ENCODE measurements around the gene SPECC1L.
"Not testable (repeated sequence)": the region's sequence is repeated elsewhere in the genome, so short reads cannot be mapped to it uniquely, and the experiment has no call there.

SPECC1L gene

GRCh38 chr22:24266495-24266894, 4.1 kb upstream of the SPECC1L start:
- no CpG with 5 or more reads among the region's 6 CpGs for WGBS (ENCODE audit: extremely low coverage, insufficient coverage, insufficient read length)

GRCh38 chr22:24271386-24271854, 789 bp downstream of the SPECC1L start:
- H4K91ac ChIP-seq (ENCODE audit: low read depth, low read length): peak overlapping the region; percentile 91
- no peak overlapping the region for H2BK12ac ChIP-seq (ENCODE audit: low read length)
- peak overlapping the region; percentile 95 for H3K9ac ChIP-seq (ENCODE audit: low read length)
- H3K4me2 ChIP-seq (ENCODE audit: low read length): peak overlapping the region; percentile 55
- H3K79me2 ChIP-seq (ENCODE audit: control insufficient read depth, insufficient read depth, low read length, poor library complexity): peaks cover 20% of the 10 kb centered on the region
- peaks cover 12% of the 10 kb centered on the region for H3K79me1 ChIP-seq (ENCODE audit: low read length)
- no peaks in the 10 kb centered on the region for H3K27me3 ChIP-seq (ENCODE audit: insufficient read depth, low read length)
- peak overlapping the region; percentile 87 for H4K8ac ChIP-seq (ENCODE audit: low read depth, low read length)
- H3K27ac ChIP-seq (ENCODE audit: low read depth, low read length): peak overlapping the region; percentile 92
- peak overlapping the region; percentile 87 for H3K4ac ChIP-seq (ENCODE audit: low read depth, low read length)
- peak overlapping the region; percentile 88 for H2BK5ac ChIP-seq (ENCODE audit: low read depth, low read length, poor library complexity)
- H2AK5ac ChIP-seq (ENCODE audit: low read length): peak overlapping the region; percentile 79
- peak overlapping the region; percentile 92 for H4K12ac ChIP-seq (ENCODE audit: low read depth, low read length)
- peaks cover 0 to 2% of the 10 kb centered on the region in 2 experiments for H3K36me3 ChIP-seq (ENCODE audit: control insufficient read depth in 1 of 2, insufficient read depth in 2 of 2, low read length in 2 of 2)
- H3K14ac ChIP-seq (ENCODE audit: low read length): peak overlapping the region; percentile 95
- H3K18ac ChIP-seq (ENCODE audit: low read length): peak overlapping the region; percentile 71
- H3K9me3 ChIP-seq (ENCODE audit: insufficient read depth, low read depth, low read length): no peaks in the 10 kb centered on the region
- H3K4me1 ChIP-seq (ENCODE audit: control insufficient read depth in 1 of 2, insufficient read depth in 2 of 2, low read length in 2 of 2): peaks cover 2 to 3% of the 10 kb centered on the region in 2 experiments
- peak; percentile 52 to 84 for DNase-seq
- WGBS (ENCODE audit: extremely low coverage, insufficient coverage, insufficient read length): no CpG with 5 or more reads among the region's 25 CpGs
- H2BK120ac ChIP-seq (ENCODE audit: insufficient read depth, low read length, poor library complexity): peak overlapping the region; percentile 82
- H2AFZ ChIP-seq (ENCODE audit: insufficient read depth, low read length, poor library complexity): peak overlapping the region; percentile 58
- peak overlapping the region; percentile 90 for H3K4me3 ChIP-seq (ENCODE audit: low read depth, low read length)
- H3K23ac ChIP-seq (ENCODE audit: low read length): no peak overlapping the region

More at GRCh38 chr22:24266495-24266894, 4.1 kb upstream of the SPECC1L start:
- not testable (repeated sequence) for H2BK5ac ChIP-seq (ENCODE audit: low read depth, low read length, poor library complexity); DNase-seq; H3K14ac ChIP-seq (ENCODE audit: low read length); H3K27me3 ChIP-seq (ENCODE audit: insufficient read depth, low read length); H3K4ac ChIP-seq (ENCODE audit: low read depth, low read length); H4K91ac ChIP-seq (ENCODE audit: low read depth, low read length); H3K9ac ChIP-seq (ENCODE audit: low read length); H2AFZ ChIP-seq (ENCODE audit: insufficient read depth, low read length, poor library complexity); H3K18ac ChIP-seq (ENCODE audit: low read length); H3K4me3 ChIP-seq (ENCODE audit: low read depth, low read length); H3K4me2 ChIP-seq (ENCODE audit: low read length); H2BK12ac ChIP-seq (ENCODE audit: low read length); H2BK120ac ChIP-seq (ENCODE audit: insufficient read depth, low read length, poor library complexity); H4K8ac ChIP-seq (ENCODE audit: low read depth, low read length); H3K79me2 ChIP-seq (ENCODE audit: control insufficient read depth, insufficient read depth, low read length, poor library complexity); H3K23ac ChIP-seq (ENCODE audit: low read length); H4K12ac ChIP-seq (ENCODE audit: low read depth, low read length); H3K36me3 ChIP-seq (ENCODE audit: control insufficient read depth in 1 of 2, insufficient read depth in 2 of 2, low read length in 2 of 2); H2AK5ac ChIP-seq (ENCODE audit: low read length); H3K27ac ChIP-seq (ENCODE audit: low read depth, low read length); H3K9me3 ChIP-seq (ENCODE audit: insufficient read depth, low read depth, low read length)
- Histone ChIP-seq H3K79me1 (ENCODE audit: low read length) (peaks cover 14% of the 10 kb centered on the region), H3K4me1 (ENCODE audit: control insufficient read depth in 1 of 2, insufficient read depth in 2 of 2, low read length in 2 of 2) (peaks cover 5 to 14% of the 10 kb centered on the region in 2 experiments)

GRCh38 chr22:24273031-24273430, 2.4 kb downstream of the SPECC1L start:
- DNase-seq: not testable (repeated sequence)

GRCh38 chr22:24273906-24274305, 3.3 kb downstream of the SPECC1L start:
- not testable (repeated sequence) for H2BK120ac ChIP-seq (ENCODE audit: insufficient read depth, low read length, poor library complexity); H3K18ac ChIP-seq (ENCODE audit: low read length); H3K36me3 ChIP-seq (ENCODE audit: control insufficient read depth in 1 of 2, insufficient read depth in 2 of 2, low read length in 2 of 2); H3K27me3 ChIP-seq (ENCODE audit: insufficient read depth, low read length); H4K91ac ChIP-seq (ENCODE audit: low read depth, low read length); DNase-seq; H3K4me1 ChIP-seq (ENCODE audit: control insufficient read depth in 1 of 2, insufficient read depth in 2 of 2, low read length in 2 of 2); H3K9ac ChIP-seq (ENCODE audit: low read length); H3K23ac ChIP-seq (ENCODE audit: low read length); H4K12ac ChIP-seq (ENCODE audit: low read depth, low read length); H3K9me3 ChIP-seq (ENCODE audit: insufficient read depth, low read depth, low read length); H3K4me2 ChIP-seq (ENCODE audit: low read length); H3K4me3 ChIP-seq (ENCODE audit: low read depth, low read length); H2BK12ac ChIP-seq (ENCODE audit: low read length); H2AK5ac ChIP-seq (ENCODE audit: low read length); H2AFZ ChIP-seq (ENCODE audit: insufficient read depth, low read length, poor library complexity); H3K14ac ChIP-seq (ENCODE audit: low read length); H3K27ac ChIP-seq (ENCODE audit: low read depth, low read length); H2BK5ac ChIP-seq (ENCODE audit: low read depth, low read length, poor library complexity); H4K8ac ChIP-seq (ENCODE audit: low read depth, low read length)
- Histone ChIP-seq H3K79me2 (ENCODE audit: control insufficient read depth, insufficient read depth, low read length, poor library complexity) (peaks cover 20% of the 10 kb centered on the region), H3K79me1 (ENCODE audit: low read length) (peaks cover 12% of the 10 kb centered on the region), H3K4ac (ENCODE audit: low read depth, low read length) (peak overlapping the region; percentile 72)
- no CpG with 5 or more reads among the region's 4 CpGs for WGBS (ENCODE audit: extremely low coverage, insufficient coverage, insufficient read length)

More at GRCh38 chr22:24273031-24273430, 2.4 kb downstream of the SPECC1L start:
- not testable (repeated sequence) for H4K12ac ChIP-seq (ENCODE audit: low read depth, low read length); H3K4me2 ChIP-seq (ENCODE audit: low read length); H3K14ac ChIP-seq (ENCODE audit: low read length); H2AFZ ChIP-seq (ENCODE audit: insufficient read depth, low read length, poor library complexity); H3K4ac ChIP-seq (ENCODE audit: low read depth, low read length); H3K36me3 ChIP-seq (ENCODE audit: control insufficient read depth in 1 of 2, insufficient read depth in 2 of 2, low read length in 2 of 2); H3K27ac ChIP-seq (ENCODE audit: low read depth, low read length); H4K91ac ChIP-seq (ENCODE audit: low read depth, low read length); H2BK5ac ChIP-seq (ENCODE audit: low read depth, low read length, poor library complexity); H2AK5ac ChIP-seq (ENCODE audit: low read length); H3K18ac ChIP-seq (ENCODE audit: low read length); H3K23ac ChIP-seq (ENCODE audit: low read length); H2BK120ac ChIP-seq (ENCODE audit: insufficient read depth, low read length, poor library complexity); H3K9me3 ChIP-seq (ENCODE audit: insufficient read depth, low read depth, low read length); H2BK12ac ChIP-seq (ENCODE audit: low read length); H3K9ac ChIP-seq (ENCODE audit: low read length); H4K8ac ChIP-seq (ENCODE audit: low read depth, low read length); H3K4me3 ChIP-seq (ENCODE audit: low read depth, low read length); H3K4me1 ChIP-seq (ENCODE audit: control insufficient read depth in 1 of 2, insufficient read depth in 2 of 2, low read length in 2 of 2); H3K27me3 ChIP-seq (ENCODE audit: insufficient read depth, low read length)
- WGBS (ENCODE audit: extremely low coverage, insufficient coverage, insufficient read length): no CpG with 5 or more reads among the region's 2 CpGs
- H3K79me2 ChIP-seq (ENCODE audit: control insufficient read depth, insufficient read depth, low read length, poor library complexity): peaks cover 20% of the 10 kb centered on the region
- peaks cover 12% of the 10 kb centered on the region for H3K79me1 ChIP-seq (ENCODE audit: low read length)

Measured in trophoblast cell (in vitro differentiated cells and primary cell).